ENCODE results near the gene AUTS2. TPM values are rescaled to one million over a fixed set of nuclear protein-coding genes. Genes with fewer than 3 reads are reported as not detected.

AUTS2 gene
- total and polyA plus RNA-seq, 2 of the 8 experiments (the other 6 are each of a cell fraction or from before 2014, with no cell fraction given): 25.9 to 101 TPM

DNA sequence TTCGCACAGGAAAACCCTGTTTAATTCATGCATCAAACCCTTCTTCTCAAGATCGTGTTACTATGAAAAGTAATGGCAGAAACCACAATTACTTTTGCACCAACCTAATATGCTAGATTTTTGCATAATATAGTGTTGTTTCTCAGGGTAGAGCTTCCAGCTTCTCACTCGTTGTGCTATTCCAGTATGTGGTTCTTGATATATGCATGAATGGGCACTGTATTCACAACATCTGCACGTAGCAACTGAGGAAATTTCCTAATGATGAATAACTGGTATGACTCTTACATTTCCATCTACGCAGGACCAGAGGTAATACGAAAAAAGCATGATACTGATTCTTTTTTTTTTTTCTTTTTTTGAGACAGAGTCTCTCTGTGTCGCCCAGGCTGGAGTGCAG is 1207.1 kb downstream of the AUTS2 start (continued):
- TF ChIP-seq CHD2 (IDR thresholded peaks at IDR 0.05; ENCODE audit: low read length) (no peak), SIX5 (IDR thresholded peaks at IDR 0.05; ENCODE audit: low read depth, low read length) (no peak), RNF2 (IDR thresholded peaks at IDR 0.05; ENCODE audit: borderline replicate concordance, low read depth, low read length, missing control alignments, poor library complexity, severe bottlenecking) (no peak), RAD21 (IDR thresholded peaks at IDR 0.05 in 1 of 2, conservative IDR thresholded peaks at IDR 0.05 in 1 of 2; ENCODE audit: low read depth in 2 of 2, low read length in 2 of 2) (no peak), PHF8 (conservative IDR thresholded peaks at IDR 0.05; ENCODE audit: low read depth, low read length) (no peak), HDAC6 (IDR thresholded peaks at IDR 0.05; ENCODE audit: low read depth, low read length) (no peak)
